K562 (cell line): ENCODE data around the gene SLC49A3. TPM values are rescaled to one million over a fixed set of nuclear protein-coding genes. Genes with fewer than 3 reads are reported as not detected.
A peak's percentile ranks its signal among the peaks of the same experiment; 100 is the strongest.

Source experiments
- DMBX1 ChIP-seq: fragments of 250-450 bp; sonication (Bioruptor Pico); IDR thresholded peaks from 2 replicates; pipeline ENCODE4 v1.8.0; 2022; ENCODE audit warnings: inconsistent platforms, mild to moderate bottlenecking, moderate library complexity, borderline replicate concordance
- EZH2 ChIP-seq: IDR thresholded peaks from 2 replicates; pipeline ENCODE4 v1.6.1; 2012; ENCODE audit warnings: low read depth, mild to moderate bottlenecking, inconsistent platforms, low read length, borderline replicate concordance
- HDAC8 ChIP-seq: fragments of 450-650 bp; IDR thresholded peaks from 2 replicates; pipeline ENCODE4 v1.6.1; 2016; ENCODE audit warnings: mild to moderate bottlenecking, missing genetic modification characterization, moderate library complexity, missing compliant biosample characterization
- MYNN ChIP-seq, 2 experiments: sonication (generic); formaldehyde crosslinking in 1 of 2; IDR thresholded peaks; 2 replicates each; pipeline versions ENCODE4 v1.5.0 to v1.6.1; 2016 to 2020; ENCODE audit warnings: antibody characterized with exemption in 1 of 2, missing genetic modification reagents in 1 of 2
- NEUROD1 ChIP-seq: fragments of 150-350 bp; IDR thresholded peaks from 2 replicates; pipeline ENCODE4 v1.6.1; 2014; ENCODE audit warnings: borderline replicate concordance, low read length, low read depth; ENCODE audit not compliant: partially characterized antibody
- SMARCA5 ChIP-seq: fragments of 450-650 bp; IDR thresholded peaks from 2 replicates; pipeline ENCODE4 v1.6.1; 2016
- ZNF263 ChIP-seq: sonication (generic); formaldehyde crosslinking; IDR thresholded peaks from 2 replicates; pipeline ENCODE4 v1.8.0; 2022; ENCODE audit warnings: mild to moderate bottlenecking, missing genetic modification reagents, borderline replicate concordance
- ZNF696 ChIP-seq: fragments of 250-450 bp; sonication (Bioruptor Pico); conservative IDR thresholded peaks from 2 replicates; pipeline ENCODE4 v1.4.0; 2020; ENCODE audit warnings: mild to moderate bottlenecking, moderate library complexity
- polyA plus RNA-seq, 8 experiments: library from polyadenylated mRNA; depleted of rRNA in 4 of 8; stranded (reverse) in 5 of 8; unstranded in 3 of 8; fragments of >200 nt; fragmentation: Nextera tagmentation in 2 of 8; fragmentation: Illumina TruSeq in 1 of 8; extraction: Ambion mirVana in 2 of 8; extraction: Trizol in 1 of 8; gene quantifications; 2 replicates each; pipeline versions ENCODE4 v1.2.1 to v1.2.3, GENCODE V29; 2011 to 2014; ENCODE audit warnings: inconsistent platforms in 1 of 8, missing spikeins in 1 of 8
- total RNA-seq, 7 experiments: library from RNA; depleted of rRNA in 6 of 7; stranded (reverse); fragments of >200 nt in 6 of 7; fragmentation: Illumina TruSeq in 2 of 7; extraction: Trizol in 2 of 7; gene quantifications; 2 replicates each; pipeline versions ENCODE4 v1.2.1 to v1.2.3, GENCODE V29; 2011 to 2021; ENCODE audit warnings: low replicate concordance in 1 of 7
- TF ChIP-seq, protein P1 (sequence below): sonication (generic); formaldehyde crosslinking; IDR thresholded peaks from 2 replicates; pipeline ENCODE4 v1.8.0; 2022; ENCODE audit warnings: missing genetic modification reagents, mild to moderate bottlenecking, moderate library complexity, borderline replicate concordance
- TF ChIP-seq, protein P2 (sequence below): fragments of 250-450 bp; sonication (Bioruptor Pico); IDR thresholded peaks from 2 replicates; pipeline ENCODE4 v1.5.0; 2022; ENCODE audit warnings: mild to moderate bottlenecking
- TF ChIP-seq, protein P3 (sequence below): fragments of 250-450 bp; sonication (Bioruptor Pico); IDR thresholded peaks from 2 replicates; pipeline ENCODE4 v1.8.0; 2022; ENCODE audit warnings: moderate library complexity, mild to moderate bottlenecking, inconsistent platforms
- TF ChIP-seq, protein P4 (sequence below): sonication (generic); formaldehyde crosslinking; IDR thresholded peaks from 2 replicates; pipeline ENCODE4 v1.9.0; 2022; ENCODE audit warnings: mild to moderate bottlenecking, missing genetic modification reagents
- TF ChIP-seq, protein P5 (sequence below): sonication (generic); formaldehyde crosslinking; IDR thresholded peaks from 2 replicates; pipeline ENCODE4 v1.8.0; 2022; ENCODE audit warnings: mild to moderate bottlenecking, missing genetic modification reagents

Gene SLC49A3
- total and polyA plus RNA-seq, 9 of the 15 experiments (the other 6 are each of a cell fraction or from before 2014, with no cell fraction given) = 0.24 to 0.41 TPM; not detected in 7

DNA sequence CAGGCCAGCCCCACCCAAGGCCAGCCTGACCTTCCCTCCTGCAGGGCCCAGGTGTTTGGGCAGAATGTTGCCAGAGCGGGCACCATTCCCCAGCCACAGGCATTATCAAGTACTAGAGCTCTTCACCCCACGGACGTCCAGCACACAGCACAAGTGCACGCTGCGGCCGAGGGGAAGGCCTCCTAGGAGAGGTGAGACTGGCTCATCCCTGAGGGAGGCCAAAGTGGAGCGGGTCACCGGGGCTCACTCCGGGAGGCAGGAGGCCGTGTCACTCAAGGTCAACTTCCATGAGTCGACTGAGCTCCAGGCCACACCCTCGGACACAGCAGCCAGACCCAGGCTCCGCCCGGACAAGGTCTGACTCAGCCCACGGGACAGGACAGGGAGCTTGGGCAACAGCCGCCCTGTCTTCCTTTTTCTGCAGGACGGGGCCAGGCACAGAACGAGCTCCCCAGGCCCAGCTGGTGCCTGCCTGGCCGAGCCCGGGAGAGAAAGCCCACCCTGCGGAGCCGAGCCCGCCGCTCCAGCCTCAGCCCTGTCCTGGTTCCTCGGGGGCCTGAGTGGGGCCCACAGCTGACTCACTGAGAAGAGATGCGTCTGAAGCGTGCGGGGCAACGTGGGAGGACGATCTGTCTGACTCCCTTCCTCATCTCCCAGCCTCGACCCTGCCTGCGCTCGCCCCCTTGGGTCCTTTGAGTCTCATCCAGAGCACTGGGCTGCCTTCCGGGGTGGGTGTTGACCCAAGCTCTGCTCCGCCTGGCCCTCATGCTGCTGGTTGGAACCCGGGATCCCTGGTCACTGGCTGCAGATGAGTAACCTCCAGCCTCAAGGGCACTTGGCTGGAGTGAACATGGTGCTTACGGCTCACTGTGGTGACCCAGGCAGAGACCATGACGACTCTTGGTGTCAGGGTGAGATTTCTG, 1.6 kb downstream of the SLC49A3 start (continued):
- TF ChIP-seq, protein P1, sequence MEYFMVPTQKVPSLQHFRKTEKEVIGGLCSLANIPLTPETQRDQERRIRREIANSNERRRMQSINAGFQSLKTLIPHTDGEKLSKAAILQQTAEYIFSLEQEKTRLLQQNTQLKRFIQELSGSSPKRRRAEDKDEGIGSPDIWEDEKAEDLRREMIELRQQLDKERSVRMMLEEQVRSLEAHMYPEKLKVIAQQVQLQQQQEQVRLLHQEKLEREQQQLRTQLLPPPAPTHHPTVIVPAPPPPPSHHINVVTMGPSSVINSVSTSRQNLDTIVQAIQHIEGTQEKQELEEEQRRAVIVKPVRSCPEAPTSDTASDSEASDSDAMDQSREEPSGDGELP = peak; percentile 90
- TF ChIP-seq HDAC8 (tag) (no peak), ZNF263 (CRISPR knock-in tag) (no peak), ZNF696 (no peak), EZH2 (no peak), DMBX1 (CRISPR knock-in tag) (no peak), SMARCA5 (no peak), NEUROD1 (no peak), MYNN (IDR thresholded peaks at IDR 0.05) (no peak), MYNN (CRISPR knock-in tag; IDR thresholded peaks at IDR 0.05) (no peak)
- TF ChIP-seq, protein P2, sequence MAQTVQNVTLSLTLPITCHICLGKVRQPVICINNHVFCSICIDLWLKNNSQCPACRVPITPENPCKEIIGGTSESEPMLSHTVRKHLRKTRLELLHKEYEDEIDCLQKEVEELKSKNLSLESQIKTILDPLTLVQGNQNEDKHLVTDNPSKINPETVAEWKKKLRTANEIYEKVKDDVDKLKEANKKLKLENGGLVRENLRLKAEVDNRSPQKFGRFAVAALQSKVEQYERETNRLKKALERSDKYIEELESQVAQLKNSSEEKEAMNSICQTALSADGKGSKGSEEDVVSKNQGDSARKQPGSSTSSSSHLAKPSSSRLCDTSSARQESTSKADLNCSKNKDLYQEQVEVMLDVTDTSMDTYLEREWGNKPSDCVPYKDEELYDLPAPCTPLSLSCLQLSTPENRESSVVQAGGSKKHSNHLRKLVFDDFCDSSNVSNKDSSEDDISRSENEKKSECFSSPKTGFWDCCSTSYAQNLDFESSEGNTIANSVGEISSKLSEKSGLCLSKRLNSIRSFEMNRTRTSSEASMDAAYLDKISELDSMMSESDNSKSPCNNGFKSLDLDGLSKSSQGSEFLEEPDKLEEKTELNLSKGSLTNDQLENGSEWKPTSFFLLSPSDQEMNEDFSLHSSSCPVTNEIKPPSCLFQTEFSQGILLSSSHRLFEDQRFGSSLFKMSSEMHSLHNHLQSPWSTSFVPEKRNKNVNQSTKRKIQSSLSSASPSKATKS (CRISPR knock-in tag) = no peak
- TF ChIP-seq, protein P3, sequence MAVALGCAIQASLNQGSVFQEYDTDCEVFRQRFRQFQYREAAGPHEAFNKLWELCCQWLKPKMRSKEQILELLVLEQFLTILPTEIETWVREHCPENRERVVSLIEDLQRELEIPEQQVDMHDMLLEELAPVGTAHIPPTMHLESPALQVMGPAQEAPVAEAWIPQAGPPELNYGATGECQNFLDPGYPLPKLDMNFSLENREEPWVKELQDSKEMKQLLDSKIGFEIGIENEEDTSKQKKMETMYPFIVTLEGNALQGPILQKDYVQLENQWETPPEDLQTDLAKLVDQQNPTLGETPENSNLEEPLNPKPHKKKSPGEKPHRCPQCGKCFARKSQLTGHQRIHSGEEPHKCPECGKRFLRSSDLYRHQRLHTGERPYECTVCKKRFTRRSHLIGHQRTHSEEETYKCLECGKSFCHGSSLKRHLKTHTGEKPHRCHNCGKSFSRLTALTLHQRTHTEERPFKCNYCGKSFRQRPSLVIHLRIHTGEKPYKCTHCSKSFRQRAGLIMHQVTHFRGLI = no peak
- TF ChIP-seq, protein P4, sequence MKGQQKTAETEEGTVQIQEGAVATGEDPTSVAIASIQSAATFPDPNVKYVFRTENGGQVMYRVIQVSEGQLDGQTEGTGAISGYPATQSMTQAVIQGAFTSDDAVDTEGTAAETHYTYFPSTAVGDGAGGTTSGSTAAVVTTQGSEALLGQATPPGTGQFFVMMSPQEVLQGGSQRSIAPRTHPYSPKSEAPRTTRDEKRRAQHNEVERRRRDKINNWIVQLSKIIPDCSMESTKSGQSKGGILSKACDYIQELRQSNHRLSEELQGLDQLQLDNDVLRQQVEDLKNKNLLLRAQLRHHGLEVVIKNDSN = peak; percentile 51; the same call in 1 of the 2 replicates
- TF ChIP-seq, protein P5, sequence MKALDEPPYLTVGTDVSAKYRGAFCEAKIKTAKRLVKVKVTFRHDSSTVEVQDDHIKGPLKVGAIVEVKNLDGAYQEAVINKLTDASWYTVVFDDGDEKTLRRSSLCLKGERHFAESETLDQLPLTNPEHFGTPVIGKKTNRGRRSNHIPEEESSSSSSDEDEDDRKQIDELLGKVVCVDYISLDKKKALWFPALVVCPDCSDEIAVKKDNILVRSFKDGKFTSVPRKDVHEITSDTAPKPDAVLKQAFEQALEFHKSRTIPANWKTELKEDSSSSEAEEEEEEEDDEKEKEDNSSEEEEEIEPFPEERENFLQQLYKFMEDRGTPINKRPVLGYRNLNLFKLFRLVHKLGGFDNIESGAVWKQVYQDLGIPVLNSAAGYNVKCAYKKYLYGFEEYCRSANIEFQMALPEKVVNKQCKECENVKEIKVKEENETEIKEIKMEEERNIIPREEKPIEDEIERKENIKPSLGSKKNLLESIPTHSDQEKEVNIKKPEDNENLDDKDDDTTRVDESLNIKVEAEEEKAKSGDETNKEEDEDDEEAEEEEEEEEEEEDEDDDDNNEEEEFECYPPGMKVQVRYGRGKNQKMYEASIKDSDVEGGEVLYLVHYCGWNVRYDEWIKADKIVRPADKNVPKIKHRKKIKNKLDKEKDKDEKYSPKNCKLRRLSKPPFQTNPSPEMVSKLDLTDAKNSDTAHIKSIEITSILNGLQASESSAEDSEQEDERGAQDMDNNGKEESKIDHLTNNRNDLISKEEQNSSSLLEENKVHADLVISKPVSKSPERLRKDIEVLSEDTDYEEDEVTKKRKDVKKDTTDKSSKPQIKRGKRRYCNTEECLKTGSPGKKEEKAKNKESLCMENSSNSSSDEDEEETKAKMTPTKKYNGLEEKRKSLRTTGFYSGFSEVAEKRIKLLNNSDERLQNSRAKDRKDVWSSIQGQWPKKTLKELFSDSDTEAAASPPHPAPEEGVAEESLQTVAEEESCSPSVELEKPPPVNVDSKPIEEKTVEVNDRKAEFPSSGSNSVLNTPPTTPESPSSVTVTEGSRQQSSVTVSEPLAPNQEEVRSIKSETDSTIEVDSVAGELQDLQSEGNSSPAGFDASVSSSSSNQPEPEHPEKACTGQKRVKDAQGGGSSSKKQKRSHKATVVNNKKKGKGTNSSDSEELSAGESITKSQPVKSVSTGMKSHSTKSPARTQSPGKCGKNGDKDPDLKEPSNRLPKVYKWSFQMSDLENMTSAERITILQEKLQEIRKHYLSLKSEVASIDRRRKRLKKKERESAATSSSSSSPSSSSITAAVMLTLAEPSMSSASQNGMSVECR = no peak
